ENCODE results near the gene CSAG1.
"Not testable (repeated sequence)": the region's sequence is repeated elsewhere in the genome, so short reads cannot be mapped to it uniquely, and the experiment has no call there.

Gene CSAG1, protein sequence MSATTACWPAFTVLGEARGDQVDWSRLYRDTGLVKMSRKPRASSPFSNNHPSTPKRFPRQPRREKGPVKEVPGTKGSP

GRCh38 chrX:152733261-152733975 lies at the start of gene CSAG1, which contains the start of gene MAGEA12:
Gene CSAG1 (minus strand): TSS chrX:152733721. CDS start chrX:152732460, 1,261 bp downstream.
Gene MAGEA12 (plus strand): TSS chrX:152733757. CDS start chrX:152736162, 2,405 bp downstream.
- in situ Hi-C loops (cut with MboI; ENCODE audit: low sequenced_read_pairs) = no loop called here

DNA sequence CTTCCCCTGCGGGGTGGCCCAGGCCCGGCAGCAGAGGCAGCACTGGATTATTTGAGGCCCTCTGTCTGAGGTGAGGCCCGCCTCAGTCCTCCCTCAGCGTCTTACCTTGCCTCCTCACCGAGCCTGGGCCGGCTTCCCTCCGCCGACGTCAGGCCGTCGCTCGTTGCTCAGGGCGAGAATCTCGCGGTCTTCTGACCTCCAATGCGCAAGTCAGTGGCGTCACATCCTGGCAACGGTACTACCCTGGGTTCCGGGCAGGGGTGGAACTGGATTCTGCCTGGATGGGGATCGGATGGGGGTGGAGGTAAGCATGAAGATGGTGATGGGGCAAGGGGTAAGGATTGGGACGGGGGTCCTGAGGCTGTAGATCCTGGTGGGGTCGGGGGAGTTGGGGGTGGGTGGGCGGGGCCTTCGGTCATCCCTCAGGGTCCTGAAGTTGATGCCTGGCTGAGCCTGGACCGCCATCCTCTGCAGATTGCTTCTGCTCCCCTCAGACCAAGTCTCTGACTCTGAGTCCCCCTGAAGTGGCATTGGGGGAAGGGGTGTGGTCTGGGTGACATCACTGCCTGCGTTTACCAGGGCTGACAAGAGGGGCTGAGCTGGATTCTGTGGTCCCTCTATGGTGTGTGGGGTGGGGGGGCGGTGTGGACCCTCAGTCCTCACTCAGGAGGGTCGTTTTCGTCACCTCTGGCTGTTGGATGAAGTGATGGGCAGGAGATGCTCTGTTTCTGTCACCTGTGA lies 36.2 kb upstream of the CSAG1 start, which contains the start of gene MAGEA6:
TSS of gene MAGEA6 (minus strand) at position 141 of the 741 bp plus-strand sequence. CDS start 2,039 bp downstream, outside the sequence.
- in situ Hi-C loops (cut with MboI; ENCODE audit: low sequenced_read_pairs) = not testable (repeated sequence)

GRCh38 chrX:152766562-152766961 lies 33.0 kb upstream of the CSAG1 start:
- in situ Hi-C loops (cut with MboI; ENCODE audit: low sequenced_read_pairs) = not testable (repeated sequence)

DNA sequence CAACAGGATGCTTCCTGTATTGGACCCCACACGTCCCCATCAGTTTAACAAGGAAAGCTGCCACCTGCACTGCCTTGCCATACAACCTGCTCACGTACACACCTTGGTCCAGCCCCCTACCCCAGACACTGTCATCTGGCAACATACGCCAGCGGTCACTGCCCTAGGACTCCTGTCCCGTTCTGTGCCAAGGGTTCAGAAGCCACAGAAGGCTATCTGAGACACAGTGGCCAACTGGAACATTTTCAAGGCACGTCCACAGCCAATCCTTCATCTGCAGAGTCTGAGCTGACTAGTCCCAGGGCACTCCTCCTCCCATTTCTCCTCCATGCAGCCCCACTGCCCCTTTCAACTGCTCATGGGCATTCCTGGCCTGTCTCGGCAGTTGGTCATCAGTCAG lies 28.1 kb upstream of the CSAG1 start:
- in situ Hi-C loops (cut with MboI; ENCODE audit: low sequenced_read_pairs) = not testable (repeated sequence)

- in situ Hi-C loops (cut with MboI; ENCODE audit: low sequenced_read_pairs) = not testable (repeated sequence)
Measured at GRCh38 chrX:152759544-152759943, 26.0 kb upstream of the CSAG1 start.

- in situ Hi-C loops (cut with MboI; ENCODE audit: low sequenced_read_pairs) = not testable (repeated sequence)
Measured at GRCh38 chrX:152758918-152759317, 25.4 kb upstream of the CSAG1 start, which contains the start of gene CSAG3. Gene CSAG3 (plus strand): TSS chrX:152759218.

DNA sequence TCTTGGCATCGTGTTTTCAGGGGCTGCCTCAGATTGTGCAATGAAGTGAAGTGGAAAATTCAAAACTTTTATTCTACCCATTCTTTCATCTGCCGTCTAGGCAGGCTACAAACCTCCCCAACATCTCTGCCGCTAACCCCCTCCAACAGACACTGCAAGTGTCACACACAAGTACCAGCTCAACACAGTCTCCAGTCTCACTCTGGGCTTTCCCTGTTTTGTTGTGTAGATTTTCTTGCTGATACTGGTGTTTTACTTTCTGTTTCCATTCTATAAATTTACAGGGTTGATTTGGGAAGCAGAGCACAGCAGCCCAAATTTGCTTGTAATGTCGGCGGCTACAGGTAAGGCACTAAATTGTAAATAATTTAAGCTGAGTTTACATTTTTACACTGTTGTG lies 21.4 kb upstream of the CSAG1 start:
- in situ Hi-C loops (cut with MboI; ENCODE audit: low sequenced_read_pairs) = not testable (repeated sequence)

GRCh38 chrX:152753686-152754650 lies 20.4 kb upstream of the CSAG1 start, which contains the start of gene MAGEA2:
Gene MAGEA2 (minus strand): TSS chrX:152753842. CDS start chrX:152751363, 2,479 bp downstream.
- in situ Hi-C loops (cut with MboI; ENCODE audit: low sequenced_read_pairs) = not testable (repeated sequence)

GRCh38 chrX:152738560-152738959 lies 5.0 kb upstream of the CSAG1 start:
- in situ Hi-C loops (cut with MboI; ENCODE audit: low sequenced_read_pairs) = no loop called here

DNA sequence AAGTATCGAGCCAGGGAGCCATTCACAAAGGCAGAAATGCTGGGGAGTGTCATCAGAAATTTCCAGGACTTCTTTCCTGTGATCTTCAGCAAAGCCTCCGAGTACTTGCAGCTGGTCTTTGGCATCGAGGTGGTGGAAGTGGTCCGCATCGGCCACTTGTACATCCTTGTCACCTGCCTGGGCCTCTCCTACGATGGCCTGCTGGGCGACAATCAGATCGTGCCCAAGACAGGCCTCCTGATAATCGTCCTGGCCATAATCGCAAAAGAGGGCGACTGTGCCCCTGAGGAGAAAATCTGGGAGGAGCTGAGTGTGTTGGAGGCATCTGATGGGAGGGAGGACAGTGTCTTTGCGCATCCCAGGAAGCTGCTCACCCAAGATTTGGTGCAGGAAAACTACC lies 3.0 kb upstream of the CSAG1 start:
- in situ Hi-C loops (cut with MboI; ENCODE audit: low sequenced_read_pairs) = not testable (repeated sequence)

- in situ Hi-C loops (cut with MboI; ENCODE audit: low sequenced_read_pairs) = no loop called here
Measured at GRCh38 chrX:152735860-152736511, 2.5 kb upstream of the CSAG1 start.

- in situ Hi-C loops (cut with MboI; ENCODE audit: low sequenced_read_pairs) = no loop called here
Measured at GRCh38 chrX:152735101-152735500, 1.6 kb upstream of the CSAG1 start.

DNA sequence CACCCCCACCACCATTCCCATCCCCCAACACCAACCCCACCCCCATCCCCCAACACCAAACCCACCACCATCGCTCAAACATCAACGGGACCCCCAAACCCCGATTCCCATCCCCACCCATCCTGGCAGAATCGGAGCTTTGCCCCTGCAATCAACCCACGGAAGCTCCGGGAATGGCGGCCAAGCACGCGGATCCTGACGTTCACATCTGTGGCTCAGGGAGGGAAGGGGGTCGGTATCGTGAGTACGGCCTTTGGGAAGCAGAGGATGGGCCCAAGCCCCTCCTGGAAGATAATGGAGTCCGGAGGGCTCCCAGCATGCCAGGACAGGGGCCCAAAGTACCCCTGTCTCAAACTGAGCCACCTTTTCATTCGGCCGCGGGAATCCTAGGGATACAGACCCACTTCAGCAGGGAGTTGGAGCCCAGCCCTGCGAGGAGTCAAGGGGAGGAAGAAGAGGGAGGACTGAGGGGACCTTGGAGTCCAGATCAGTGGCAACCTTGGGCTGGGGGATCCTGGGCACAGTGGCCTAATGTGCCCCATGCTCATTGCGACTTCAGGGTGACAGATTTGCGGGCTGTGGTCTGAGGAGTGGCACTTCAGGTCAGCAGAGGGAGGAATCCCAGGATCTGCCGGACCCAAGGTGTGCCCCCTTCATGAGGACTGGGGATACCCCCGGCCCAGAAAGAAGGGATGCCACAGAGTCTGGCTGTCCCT lies 780 bp upstream of the CSAG1 start:
- in situ Hi-C loops (cut with MboI; ENCODE audit: low sequenced_read_pairs) = not testable (repeated sequence)

DNA sequence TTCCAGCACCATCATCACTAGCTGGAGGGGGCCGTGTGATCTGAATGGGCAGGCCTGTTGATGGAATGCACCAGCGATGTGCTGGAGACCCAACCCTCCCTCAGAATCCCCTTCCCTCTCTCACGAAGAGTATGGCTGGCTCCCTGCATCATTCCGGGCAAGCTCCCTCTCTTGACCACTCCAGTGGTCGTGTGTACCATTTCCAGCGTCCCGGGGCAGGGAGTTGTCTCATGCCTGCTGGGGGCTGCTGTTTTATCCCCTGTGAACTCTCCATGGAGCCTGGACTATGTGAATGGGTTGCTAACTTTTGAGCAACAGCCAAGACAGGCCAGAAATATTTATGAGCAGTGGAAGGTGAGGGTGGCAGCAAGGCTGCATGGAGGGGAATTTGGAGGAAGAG lies 8.1 kb downstream of the CSAG1 start:
- in situ Hi-C loops (cut with MboI; ENCODE audit: low sequenced_read_pairs) = no loop called here

- in situ Hi-C loops (cut with MboI; ENCODE audit: low sequenced_read_pairs) = not testable (repeated sequence)
Measured at GRCh38 chrX:152713815-152714787, 19.4 kb downstream of the CSAG1 start, which contains the start of gene MAGEA2B. Gene MAGEA2B (plus strand): TSS chrX:152714628. CDS start chrX:152717107, 2,479 bp downstream.

- in situ Hi-C loops (cut with MboI; ENCODE audit: low sequenced_read_pairs) = not testable (repeated sequence)
Measured at GRCh38 chrX:152713195-152713594, 20.3 kb downstream of the CSAG1 start.

DNA sequence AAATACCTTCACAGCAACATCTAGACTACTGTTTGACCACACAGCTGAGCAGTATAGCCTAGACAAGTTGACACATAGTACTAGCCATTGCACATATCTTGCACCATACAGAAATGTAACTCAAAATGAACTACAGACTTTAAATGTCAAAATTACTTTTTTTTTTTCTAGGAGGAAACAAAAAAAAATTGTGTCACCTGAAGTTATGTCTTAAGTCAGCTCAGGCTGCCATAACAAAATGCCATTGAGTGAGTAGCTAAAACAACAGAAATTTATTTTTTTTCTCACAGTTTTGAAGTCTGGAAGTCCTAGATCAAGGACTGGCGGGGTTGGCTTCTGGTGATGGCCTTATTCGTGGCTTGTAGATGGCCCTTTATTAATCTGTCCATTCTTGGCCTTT lies 24.3 kb downstream of the CSAG1 start, which contains the start of gene CSAG2:
TSS of gene CSAG2 (minus strand) at position 101 of the 400 bp plus-strand sequence. CDS start 161 bp downstream, outside the sequence.
- in situ Hi-C loops (cut with MboI; ENCODE audit: low sequenced_read_pairs) = not testable (repeated sequence)

GRCh38 chrX:152706500-152706899 lies 27.0 kb downstream of the CSAG1 start:
- in situ Hi-C loops (cut with MboI; ENCODE audit: low sequenced_read_pairs) = not testable (repeated sequence)
